Esophagus squamous epithelium (tissue), 4 donors: ENCODE data around the gene GRAMD2A.

Experiments used
- POLR2A ChIP-seq, 4 donors: fragments of 450-650 bp; IDR thresholded peaks; one replicate each; pipeline ENCODE4 v1.6.1; 2017; ENCODE audit warnings: antibody characterized with exemption in 4 of 4, mild to moderate bottlenecking in 4 of 4, moderate library complexity in 3 of 4
- TF ChIP-seq, protein P1 (sequence below), 6 experiments: fragments of 450-650 bp in 4 of 6; fragments of 200-600 bp in 2 of 6; sonication (generic) in 2 of 6; IDR thresholded peaks; one replicate each; pipeline ENCODE4 v1.5.1; 2016 to 2019; ENCODE audit warnings: antibody characterized with exemption in 6 of 6, mild to moderate bottlenecking in 4 of 6, moderate library complexity in 4 of 6

DNA sequence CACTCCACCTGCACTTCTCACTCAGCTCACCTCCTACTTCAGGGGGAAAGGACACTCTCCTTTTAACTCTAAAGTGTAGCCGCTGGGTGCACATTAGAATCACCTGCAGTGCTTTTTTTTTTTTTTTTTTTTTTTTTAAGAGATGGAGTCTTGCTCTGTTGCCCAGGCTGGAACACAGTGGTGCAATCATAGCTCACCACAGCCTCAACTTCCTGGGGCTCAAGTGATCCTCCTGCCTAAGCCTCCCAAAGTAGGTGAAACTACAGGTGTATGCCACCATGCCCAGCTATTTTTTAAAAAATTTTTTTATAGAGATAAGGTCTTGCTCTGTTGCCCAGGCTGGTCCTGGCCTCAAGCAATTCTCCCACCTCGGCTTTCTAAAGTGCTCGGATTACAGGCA lies 20.8 kb downstream of the GRAMD2A start:
- no peak for TF ChIP-seq POLR2A (IDR thresholded peaks at IDR 0.05)
- TF ChIP-seq, protein P1, sequence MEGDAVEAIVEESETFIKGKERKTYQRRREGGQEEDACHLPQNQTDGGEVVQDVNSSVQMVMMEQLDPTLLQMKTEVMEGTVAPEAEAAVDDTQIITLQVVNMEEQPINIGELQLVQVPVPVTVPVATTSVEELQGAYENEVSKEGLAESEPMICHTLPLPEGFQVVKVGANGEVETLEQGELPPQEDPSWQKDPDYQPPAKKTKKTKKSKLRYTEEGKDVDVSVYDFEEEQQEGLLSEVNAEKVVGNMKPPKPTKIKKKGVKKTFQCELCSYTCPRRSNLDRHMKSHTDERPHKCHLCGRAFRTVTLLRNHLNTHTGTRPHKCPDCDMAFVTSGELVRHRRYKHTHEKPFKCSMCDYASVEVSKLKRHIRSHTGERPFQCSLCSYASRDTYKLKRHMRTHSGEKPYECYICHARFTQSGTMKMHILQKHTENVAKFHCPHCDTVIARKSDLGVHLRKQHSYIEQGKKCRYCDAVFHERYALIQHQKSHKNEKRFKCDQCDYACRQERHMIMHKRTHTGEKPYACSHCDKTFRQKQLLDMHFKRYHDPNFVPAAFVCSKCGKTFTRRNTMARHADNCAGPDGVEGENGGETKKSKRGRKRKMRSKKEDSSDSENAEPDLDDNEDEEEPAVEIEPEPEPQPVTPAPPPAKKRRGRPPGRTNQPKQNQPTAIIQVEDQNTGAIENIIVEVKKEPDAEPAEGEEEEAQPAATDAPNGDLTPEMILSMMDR (IDR thresholded peaks at IDR 0.05): no peak
